HepG2 (cell line): ENCODE measurements around the gene CASR. TPM values are rescaled to one million over a fixed set of nuclear protein-coding genes. Genes with fewer than 3 reads are reported as not detected.

ENCODE experiments used
- ATAC-seq: fragments of 200-7000 bp; cut with Tn5 transposase; 3 replicates; pipeline ENCODE4 v1.9.1; 2020; ENCODE audit warnings: mild to moderate bottlenecking, moderate library complexity
- BruUV-seq: library from RNA; stranded (reverse); fragments of 400-500 nt; replicated peaks from 2 replicates; lab custom pipeline; 2021; lab: Mats Ljungman, UMichigan
- CTCF ChIA-PET: fragments of 300-600 bp; formaldehyde crosslinking; extraction: SDS; loops from one replicate; lab custom pipeline; 2021; ENCODE audit warnings: low total read pairs, inconsistent platforms, low intra/inter-chr PET ratio; lab: Yijun Ruan, JAX
- POLR2A ChIA-PET: fragments of 350-600 bp; sonication (Branson Sonifier 250); formaldehyde crosslinking; loops from one replicate; lab custom pipeline; 2020; ENCODE audit warnings: antibody characterized with exemption, inconsistent platforms; lab: Yijun Ruan, JAX
- DNase-seq: peaks from one replicate; pipeline ENCODE4 v3.0.0-alpha.2; 2015; ENCODE audit warnings: low spot score
- FAIRE-seq: peaks from 3 replicates; lab custom pipeline; 2011; peaks lifted over from hg19 to GRCh38; lab: Jason Lieb, UNC
- H2AFZ ChIP-seq: one replicate; pipeline ENCODE4 v1.6.1; 2011; ENCODE audit warnings: low read length, inconsistent platforms
- H3K27ac ChIP-seq: fragments of 300-600 bp; 3 replicates; pipeline ENCODE4 v1.8.0; 2011; ENCODE audit warnings: mixed run types, mild to moderate bottlenecking, mixed read lengths, low read length, inconsistent platforms; ENCODE audit not compliant: insufficient read depth; ENCODE audit errors: extremely low read length
- H3K27me3 ChIP-seq, 2 experiments: fragments of 200-600 bp in 1 of 2; 2 replicates in 1 of 2; 3 replicates in 1 of 2; pipeline versions ENCODE4 v1.6.0 to v1.8.0; 2011; ENCODE audit warnings: low read length in 2 of 2, mild to moderate bottlenecking in 2 of 2, moderate library complexity in 2 of 2, inconsistent platforms in 1 of 2; ENCODE audit not compliant: insufficient read depth in 2 of 2, control insufficient read depth in 1 of 2
- H3K36me3 ChIP-seq, 2 experiments: fragments of 200-600 bp in 1 of 2; replicated peaks in 1 of 2; 2 replicates in 1 of 2; 3 replicates in 1 of 2; pipeline versions ENCODE4 v1.5.1 to v1.8.0; 2011; ENCODE audit warnings: low read length in 2 of 2, inconsistent platforms in 1 of 2; ENCODE audit not compliant: insufficient read depth in 2 of 2, control insufficient read depth in 1 of 2
- H3K4me1 ChIP-seq: 2 replicates; pipeline ENCODE4 v1.5.1; 2012; ENCODE audit warnings: low read length, inconsistent platforms; ENCODE audit not compliant: insufficient read depth
- H3K4me2 ChIP-seq: 2 replicates; pipeline ENCODE4 v1.6.0; 2011; ENCODE audit warnings: low read depth, low read length, inconsistent platforms
- H3K4me3 ChIP-seq, 3 experiments: fragments of 200-600 bp in 1 of 3; sonication (generic), shearing (Covaris generic) in 1 of 3; replicated peaks in 1 of 3; 2 replicates each; pipeline ENCODE4 v1.5.1; 2011 to 2016; ENCODE audit warnings: low read length in 3 of 3, inconsistent platforms in 2 of 3, low read depth in 2 of 3, mild to moderate bottlenecking in 2 of 3, control low read depth in 1 of 3, mixed read lengths in 1 of 3; ENCODE audit not compliant: insufficient read depth in 1 of 3
- H3K79me2 ChIP-seq: one replicate; pipeline ENCODE4 v1.6.1; 2011; ENCODE audit warnings: low read length, inconsistent platforms; ENCODE audit not compliant: insufficient read depth
- H3K9ac ChIP-seq: 2 replicates; pipeline ENCODE4 v1.6.0; 2011; ENCODE audit warnings: mild to moderate bottlenecking, low read depth, low read length, inconsistent platforms; ENCODE audit not compliant: insufficient read depth
- H3K9me3 ChIP-seq: 2 replicates; pipeline ENCODE4 v1.5.1; 2012; ENCODE audit warnings: mild to moderate bottlenecking, low read length
- H4K20me1 ChIP-seq: 2 replicates; pipeline ENCODE4 v1.6.0; 2011; ENCODE audit warnings: inconsistent platforms, mild to moderate bottlenecking, low read length, moderate library complexity; ENCODE audit not compliant: insufficient read depth
- GFI1 ChIP-seq: sonication (generic); formaldehyde crosslinking; IDR thresholded peaks from 2 replicates; pipeline ENCODE4 v1.5.0; 2020; ENCODE audit warnings: missing genetic modification reagents, mild to moderate bottlenecking, borderline replicate concordance
- HIVEP1 ChIP-seq: sonication (generic); formaldehyde crosslinking; IDR thresholded peaks from 2 replicates; pipeline ENCODE4 v1.4.0; 2020; ENCODE audit warnings: mild to moderate bottlenecking, missing genetic modification reagents
- HNRNPL ChIP-seq: fragments of 200-400 bp; formaldehyde crosslinking; IDR thresholded peaks from 2 replicates; pipeline ENCODE4 v1.6.1; 2017; ENCODE audit warnings: mild to moderate bottlenecking, low read depth, low read length
- KLF11 ChIP-seq: IDR thresholded peaks from 2 replicates; pipeline ENCODE4 v1.6.1; 2016; ENCODE audit warnings: missing compliant biosample characterization
- ZFP62 ChIP-seq: sonication (generic); formaldehyde crosslinking; IDR thresholded peaks from 2 replicates; pipeline ENCODE4 v1.4.0; 2020; ENCODE audit warnings: missing genetic modification reagents
- ZNF160 ChIP-seq: sonication (generic); formaldehyde crosslinking; IDR thresholded peaks from 2 replicates; pipeline ENCODE4 v1.8.0; 2022; ENCODE audit warnings: mild to moderate bottlenecking, inconsistent platforms, missing genetic modification reagents
- WGBS: methylation state at CpG from one replicate; pipeline ENCODE4 v1.1.6; 2017; ENCODE audit warnings: low lambda C conversion rate; 5-methylcytosine and 5-hydroxymethylcytosine counted together
- in situ Hi-C: cut with HindIII; loops from 2 replicates; pipeline ENCODE4 v1.10.0; 2017; ENCODE audit warnings: low pct_unique_long_range_greater_than_20kb; ENCODE audit not compliant: extremely low pct_ligation_motif_present
- intact Hi-C: fragments of 100-400 bp; cut with micrococcal nuclease; formaldehyde crosslinking; loops from one replicate; pipeline ENCODE4 v1.10.0; 2022; ENCODE audit not compliant: unreplicated experiment
- polyA plus RNA-seq, 8 experiments: library from polyadenylated mRNA; depleted of rRNA in 3 of 8; stranded (reverse) in 7 of 8; unstranded in 1 of 8; fragments of >200 nt; fragmentation: Illumina TruSeq in 4 of 8; extraction: Trizol in 4 of 8; gene quantifications; 2 replicates each; pipeline versions ENCODE4 v1.2.1 to v1.2.3, GENCODE V29; 2011 to 2016; ENCODE audit warnings: low read depth in 4 of 8, missing spikeins in 1 of 8, mixed read lengths in 1 of 8; ENCODE audit not compliant: insufficient read depth in 1 of 8
- total RNA-seq, 5 experiments: library from RNA; depleted of rRNA; stranded (reverse); fragments of >200 nt; fragmentation: Illumina TruSeq; extraction: Trizol; gene quantifications; 2 replicates each; pipeline ENCODE4 v1.2.3, GENCODE V29; 2016; ENCODE audit warnings: low read depth in 1 of 5
- TF ChIP-seq, protein P1 (sequence below): sonication (generic); formaldehyde crosslinking; conservative IDR thresholded peaks from 2 replicates; pipeline ENCODE4 v1.8.1; 2023; ENCODE audit warnings: missing genetic modification reagents
- TF ChIP-seq, protein P2 (sequence below): sonication (generic); formaldehyde crosslinking; IDR thresholded peaks from 2 replicates; pipeline ENCODE4 v1.8.0; 2022; ENCODE audit warnings: missing genetic modification reagents, mild to moderate bottlenecking, moderate library complexity, borderline replicate concordance
- TF ChIP-seq, protein P3 (sequence below), 2 experiments: sonication (generic) in 1 of 2; formaldehyde crosslinking in 1 of 2; IDR thresholded peaks; 2 replicates each; pipeline versions ENCODE4 v1.4.0 to v1.6.1; 2018 to 2020; ENCODE audit warnings: missing genetic modification reagents in 2 of 2, borderline replicate concordance in 1 of 2, low read depth in 1 of 2, mild to moderate bottlenecking in 1 of 2, missing biosample characterization in 1 of 2
- TF ChIP-seq, protein P4 (sequence below): sonication (generic); formaldehyde crosslinking; IDR thresholded peaks from 2 replicates; pipeline ENCODE4 v1.5.1; 2020; ENCODE audit warnings: mild to moderate bottlenecking, missing genetic modification reagents, borderline replicate concordance

CASR gene
- total and polyA plus RNA-seq, 2 of the 13 experiments (the other 11 are each of a cell fraction or from before 2014, with no cell fraction given): not detected

DNA sequence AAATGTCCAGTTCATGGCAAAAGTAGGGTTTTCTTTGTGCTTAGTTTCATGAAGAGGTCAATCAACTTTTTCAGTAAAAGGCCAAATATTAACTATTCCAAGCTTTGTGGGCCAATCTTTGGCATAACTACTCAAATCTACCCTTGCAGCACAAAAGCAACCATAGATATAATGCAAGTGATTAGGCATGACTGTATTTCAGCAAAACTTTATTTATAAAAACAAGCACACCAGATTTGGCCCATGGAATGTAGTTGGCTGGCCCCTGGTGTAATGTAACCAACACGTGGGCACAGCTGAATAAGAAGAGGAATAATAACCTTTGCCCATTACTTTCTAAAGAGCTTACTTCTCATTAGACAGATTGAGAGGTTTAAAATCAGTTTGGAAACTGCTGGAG, 50.6 kb downstream of the CASR start:
- Histone ChIP-seq H2AFZ (no peak overlapping the region), H3K9ac (no peak overlapping the region), H3K27ac (no peak overlapping the region), H3K4me3 (no peak overlapping the region), H3K9me3 (no peaks in the 10 kb centered on the region)
- WGBS: 0% methylated on average over 1 of the region's 1 CpG
- ATAC-seq: no peak
- intact Hi-C loops: no loop called here
- no peak for FAIRE-seq
- DNase-seq: no peak
- POLR2A ChIA-PET: no interaction called here
- CTCF ChIA-PET: no interaction called here
- in situ Hi-C loops: no loop called here
- TF ChIP-seq KLF11 (no peak), ZNF160 (CRISPR knock-in tag) (no peak), GFI1 (CRISPR knock-in tag) (no peak), HIVEP1 (CRISPR knock-in tag) (no peak), ZFP62 (CRISPR knock-in tag) (no peak), HNRNPL (no peak)
- TF ChIP-seq, protein P1, sequence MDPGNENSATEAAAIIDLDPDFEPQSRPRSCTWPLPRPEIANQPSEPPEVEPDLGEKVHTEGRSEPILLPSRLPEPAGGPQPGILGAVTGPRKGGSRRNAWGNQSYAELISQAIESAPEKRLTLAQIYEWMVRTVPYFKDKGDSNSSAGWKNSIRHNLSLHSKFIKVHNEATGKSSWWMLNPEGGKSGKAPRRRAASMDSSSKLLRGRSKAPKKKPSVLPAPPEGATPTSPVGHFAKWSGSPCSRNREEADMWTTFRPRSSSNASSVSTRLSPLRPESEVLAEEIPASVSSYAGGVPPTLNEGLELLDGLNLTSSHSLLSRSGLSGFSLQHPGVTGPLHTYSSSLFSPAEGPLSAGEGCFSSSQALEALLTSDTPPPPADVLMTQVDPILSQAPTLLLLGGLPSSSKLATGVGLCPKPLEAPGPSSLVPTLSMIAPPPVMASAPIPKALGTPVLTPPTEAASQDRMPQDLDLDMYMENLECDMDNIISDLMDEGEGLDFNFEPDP: no peak
- TF ChIP-seq, protein P2, sequence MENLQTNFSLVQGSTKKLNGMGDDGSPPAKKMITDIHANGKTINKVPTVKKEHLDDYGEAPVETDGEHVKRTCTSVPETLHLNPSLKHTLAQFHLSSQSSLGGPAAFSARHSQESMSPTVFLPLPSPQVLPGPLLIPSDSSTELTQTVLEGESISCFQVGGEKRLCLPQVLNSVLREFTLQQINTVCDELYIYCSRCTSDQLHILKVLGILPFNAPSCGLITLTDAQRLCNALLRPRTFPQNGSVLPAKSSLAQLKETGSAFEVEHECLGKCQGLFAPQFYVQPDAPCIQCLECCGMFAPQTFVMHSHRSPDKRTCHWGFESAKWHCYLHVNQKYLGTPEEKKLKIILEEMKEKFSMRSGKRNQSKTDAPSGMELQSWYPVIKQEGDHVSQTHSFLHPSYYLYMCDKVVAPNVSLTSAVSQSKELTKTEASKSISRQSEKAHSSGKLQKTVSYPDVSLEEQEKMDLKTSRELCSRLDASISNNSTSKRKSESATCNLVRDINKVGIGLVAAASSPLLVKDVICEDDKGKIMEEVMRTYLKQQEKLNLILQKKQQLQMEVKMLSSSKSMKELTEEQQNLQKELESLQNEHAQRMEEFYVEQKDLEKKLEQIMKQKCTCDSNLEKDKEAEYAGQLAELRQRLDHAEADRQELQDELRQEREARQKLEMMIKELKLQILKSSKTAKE: no peak
- TF ChIP-seq, protein P3, sequence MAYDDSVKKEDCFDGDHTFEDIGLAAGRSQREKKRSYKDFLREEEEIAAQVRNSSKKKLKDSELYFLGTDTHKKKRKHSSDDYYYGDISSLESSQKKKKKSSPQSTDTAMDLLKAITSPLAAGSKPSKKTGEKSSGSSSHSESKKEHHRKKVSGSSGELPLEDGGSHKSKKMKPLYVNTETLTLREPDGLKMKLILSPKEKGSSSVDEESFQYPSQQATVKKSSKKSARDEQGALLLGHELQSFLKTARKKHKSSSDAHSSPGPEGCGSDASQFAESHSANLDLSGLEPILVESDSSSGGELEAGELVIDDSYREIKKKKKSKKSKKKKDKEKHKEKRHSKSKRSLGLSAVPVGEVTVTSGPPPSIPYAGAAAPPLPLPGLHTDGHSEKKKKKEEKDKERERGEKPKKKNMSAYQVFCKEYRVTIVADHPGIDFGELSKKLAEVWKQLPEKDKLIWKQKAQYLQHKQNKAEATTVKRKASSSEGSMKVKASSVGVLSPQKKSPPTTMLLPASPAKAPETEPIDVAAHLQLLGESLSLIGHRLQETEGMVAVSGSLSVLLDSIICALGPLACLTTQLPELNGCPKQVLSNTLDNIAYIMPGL (CRISPR knock-in tag; IDR thresholded peaks at IDR 0.05; ENCODE audit: borderline replicate concordance in 1 of 2, low read depth in 1 of 2): no peak
- TF ChIP-seq, protein P4, sequence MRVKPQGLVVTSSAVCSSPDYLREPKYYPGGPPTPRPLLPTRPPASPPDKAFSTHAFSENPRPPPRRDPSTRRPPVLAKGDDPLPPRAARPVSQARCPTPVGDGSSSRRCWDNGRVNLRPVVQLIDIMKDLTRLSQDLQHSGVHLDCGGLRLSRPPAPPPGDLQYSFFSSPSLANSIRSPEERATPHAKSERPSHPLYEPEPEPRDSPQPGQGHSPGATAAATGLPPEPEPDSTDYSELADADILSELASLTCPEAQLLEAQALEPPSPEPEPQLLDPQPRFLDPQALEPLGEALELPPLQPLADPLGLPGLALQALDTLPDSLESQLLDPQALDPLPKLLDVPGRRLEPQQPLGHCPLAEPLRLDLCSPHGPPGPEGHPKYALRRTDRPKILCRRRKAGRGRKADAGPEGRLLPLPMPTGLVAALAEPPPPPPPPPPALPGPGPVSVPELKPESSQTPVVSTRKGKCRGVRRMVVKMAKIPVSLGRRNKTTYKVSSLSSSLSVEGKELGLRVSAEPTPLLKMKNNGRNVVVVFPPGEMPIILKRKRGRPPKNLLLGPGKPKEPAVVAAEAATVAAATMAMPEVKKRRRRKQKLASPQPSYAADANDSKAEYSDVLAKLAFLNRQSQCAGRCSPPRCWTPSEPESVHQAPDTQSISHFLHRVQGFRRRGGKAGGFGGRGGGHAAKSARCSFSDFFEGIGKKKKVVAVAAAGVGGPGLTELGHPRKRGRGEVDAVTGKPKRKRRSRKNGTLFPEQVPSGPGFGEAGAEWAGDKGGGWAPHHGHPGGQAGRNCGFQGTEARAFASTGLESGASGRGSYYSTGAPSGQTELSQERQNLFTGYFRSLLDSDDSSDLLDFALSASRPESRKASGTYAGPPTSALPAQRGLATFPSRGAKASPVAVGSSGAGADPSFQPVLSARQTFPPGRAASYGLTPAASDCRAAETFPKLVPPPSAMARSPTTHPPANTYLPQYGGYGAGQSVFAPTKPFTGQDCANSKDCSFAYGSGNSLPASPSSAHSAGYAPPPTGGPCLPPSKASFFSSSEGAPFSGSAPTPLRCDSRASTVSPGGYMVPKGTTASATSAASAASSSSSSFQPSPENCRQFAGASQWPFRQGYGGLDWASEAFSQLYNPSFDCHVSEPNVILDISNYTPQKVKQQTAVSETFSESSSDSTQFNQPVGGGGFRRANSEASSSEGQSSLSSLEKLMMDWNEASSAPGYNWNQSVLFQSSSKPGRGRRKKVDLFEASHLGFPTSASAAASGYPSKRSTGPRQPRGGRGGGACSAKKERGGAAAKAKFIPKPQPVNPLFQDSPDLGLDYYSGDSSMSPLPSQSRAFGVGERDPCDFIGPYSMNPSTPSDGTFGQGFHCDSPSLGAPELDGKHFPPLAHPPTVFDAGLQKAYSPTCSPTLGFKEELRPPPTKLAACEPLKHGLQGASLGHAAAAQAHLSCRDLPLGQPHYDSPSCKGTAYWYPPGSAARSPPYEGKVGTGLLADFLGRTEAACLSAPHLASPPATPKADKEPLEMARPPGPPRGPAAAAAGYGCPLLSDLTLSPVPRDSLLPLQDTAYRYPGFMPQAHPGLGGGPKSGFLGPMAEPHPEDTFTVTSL (CRISPR knock-in tag): no peak
- TF ChIP-seq, all 625 proteins: peak for 0
- H3K4me2 ChIP-seq: no peak overlapping the region
- BruUV-seq: no TSS peak
- no peaks in the 10 kb centered on the region for H3K79me2 ChIP-seq
- H3K36me3 ChIP-seq: no peaks in the 10 kb centered on the region
- H4K20me1 ChIP-seq: no peaks in the 10 kb centered on the region
- no peaks in the 10 kb centered on the region for H3K4me1 ChIP-seq
- peaks cover 0 to 23% of the 10 kb centered on the region in 2 experiments; a peak in 2 of 5 replicates for H3K27me3 ChIP-seq
